Stimulated activated CD8-positive, alpha-beta memory T cell treated with anti-CD3 and anti-CD28 coated beads, Interleukin-4, amount 100 ng/mL, for 48 hours (primary cell): Measurements from ENCODE around the gene PTMA.
"Not testable (repeated sequence)": the region's sequence is repeated elsewhere in the genome, so short reads cannot be mapped to it uniquely, and the experiment has no call there.

Experiments used
- DNase-seq: peaks from one replicate; pipeline ENCODE4 v3.0.0-alpha.2; 2020

The PTMA gene

DNA sequence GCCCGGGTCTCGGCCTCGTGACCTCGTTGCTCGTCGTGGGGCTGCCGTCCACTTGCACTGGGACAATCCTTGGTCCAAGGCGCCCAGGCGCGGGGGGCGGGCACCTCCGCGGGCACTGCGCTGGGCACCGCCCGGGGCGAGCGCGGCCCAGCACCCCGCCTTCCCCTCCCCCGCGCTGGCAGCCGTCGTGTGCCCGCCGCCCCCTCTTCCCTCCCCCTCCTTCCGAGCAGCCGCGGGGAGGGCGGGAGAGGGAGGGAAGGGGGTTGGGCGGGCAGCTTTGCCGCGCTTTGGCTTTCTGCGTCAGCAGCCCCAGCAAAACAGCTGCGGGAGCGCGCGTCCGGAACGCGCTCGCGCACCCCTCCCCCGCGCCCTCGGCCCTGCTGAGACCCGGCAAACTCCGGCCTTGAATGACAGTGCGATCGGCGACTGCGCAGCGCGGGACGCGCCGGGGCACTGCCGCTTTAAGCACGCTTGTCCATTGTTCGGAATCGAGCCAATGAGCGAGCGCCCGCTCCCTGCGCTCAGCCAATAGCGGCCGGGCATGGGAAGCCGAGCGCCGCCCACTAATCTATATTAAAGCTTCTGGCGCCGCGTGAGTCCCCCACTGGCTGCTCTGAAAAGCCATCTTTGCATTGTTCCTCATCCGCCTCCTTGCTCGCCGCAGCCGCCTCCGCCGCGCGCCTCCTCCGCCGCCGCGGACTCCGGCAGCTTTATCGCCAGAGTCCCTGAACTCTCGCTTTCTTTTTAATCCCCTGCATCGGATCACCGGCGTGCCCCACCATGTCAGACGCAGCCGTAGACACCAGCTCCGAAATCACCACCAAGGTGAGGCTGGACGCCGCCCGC is at the start of gene PTMA:
Gene PTMA, plus strand, starts transcription at position 599 of the 846 bp plus-strand sequence. Its CDS starts 182 bp downstream, at position 781.
- peak; percentile 99 for DNase-seq

- DNase-seq = not testable (repeated sequence)
Observed at GRCh38 chr2:231660073-231660472, 48.3 kb upstream of the PTMA start.

GRCh38 chr2:231660860-231661259 is 47.5 kb upstream of the PTMA start:
- no peak for DNase-seq

GRCh38 chr2:231661422-231662027 is 46.8 kb upstream of the PTMA start:
- no peak for DNase-seq

GRCh38 chr2:231662028-231662810 is 46.1 kb upstream of the PTMA start:
- DNase-seq = peak; percentile 97

DNA sequence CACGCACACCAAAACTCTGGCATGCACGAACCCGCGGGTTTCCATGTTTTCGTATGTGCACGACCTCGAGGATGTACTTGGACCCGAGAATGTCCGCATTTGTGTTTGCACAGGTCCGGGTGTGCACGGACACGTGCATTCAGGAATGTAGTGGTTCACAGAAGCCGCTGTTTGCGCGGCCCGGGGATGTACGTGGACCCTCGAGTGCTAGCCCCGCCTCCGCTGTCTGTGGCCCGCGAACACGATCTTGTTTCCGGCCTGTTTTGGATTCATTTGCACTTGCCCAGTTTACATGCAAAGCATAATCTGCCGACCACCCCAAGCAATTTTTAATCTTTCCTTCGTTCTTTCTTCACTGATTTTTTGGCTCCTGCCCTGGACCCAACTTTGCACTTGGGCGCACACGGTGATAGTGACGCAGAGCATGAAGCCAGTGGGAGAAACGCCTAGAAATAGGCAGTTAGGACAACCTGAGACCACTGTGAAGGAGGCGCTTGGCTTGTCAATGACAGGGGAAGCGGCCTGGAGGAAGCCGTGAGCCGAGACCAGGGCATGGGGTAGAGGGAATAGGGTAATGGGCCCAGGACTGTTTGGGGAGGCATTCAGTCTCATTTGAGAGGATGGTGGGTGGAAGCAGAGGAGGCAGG is 45.4 kb upstream of the PTMA start:
- no peak for DNase-seq

DNA sequence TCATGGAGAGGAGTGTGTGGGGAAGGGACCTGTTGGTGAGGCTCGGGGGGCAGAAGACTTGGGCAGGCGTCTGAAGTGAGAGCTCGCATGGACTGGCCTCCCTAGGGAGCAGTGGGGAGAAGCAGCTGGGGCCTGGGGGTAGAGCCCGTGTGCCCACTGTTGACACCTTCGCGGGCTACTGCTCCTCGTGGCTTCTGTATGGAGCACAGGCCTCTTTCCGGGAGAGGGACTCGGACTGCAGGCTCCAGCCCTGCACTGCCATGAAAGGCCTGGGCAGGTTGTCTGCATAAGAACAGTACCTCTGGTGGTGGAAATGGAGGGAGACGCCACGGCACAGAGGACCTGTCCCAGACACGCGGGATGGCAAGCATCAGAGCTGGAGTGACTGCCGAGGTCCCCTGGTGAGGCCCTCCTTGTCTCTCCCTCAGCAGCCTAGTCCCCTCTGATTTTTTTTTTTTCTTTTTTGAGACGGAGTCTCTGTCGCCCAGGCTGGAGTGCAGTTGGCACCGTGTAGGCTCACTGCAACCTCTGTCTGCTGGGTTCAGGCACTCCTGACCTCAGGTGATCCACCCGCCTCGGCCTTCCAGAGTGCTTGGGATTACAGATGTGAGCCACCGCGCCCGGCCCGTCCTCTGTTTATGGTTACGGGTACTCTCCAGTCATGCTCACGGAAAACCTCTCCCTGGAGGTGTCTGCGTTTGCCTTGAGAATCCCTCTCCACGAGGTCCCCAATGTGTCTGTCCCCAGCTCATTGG is 44.7 kb upstream of the PTMA start:
- DNase-seq = no peak

- DNase-seq = no peak
Observed at GRCh38 chr2:231664727-231665126, 43.6 kb upstream of the PTMA start.

GRCh38 chr2:231665245-231666170 is 42.8 kb upstream of the PTMA start:
- DNase-seq = no peak

- no peak for DNase-seq
Observed at GRCh38 chr2:231666171-231667095, 41.9 kb upstream of the PTMA start.

GRCh38 chr2:231667096-231667427 is 41.3 kb upstream of the PTMA start:
- no peak for DNase-seq

DNA sequence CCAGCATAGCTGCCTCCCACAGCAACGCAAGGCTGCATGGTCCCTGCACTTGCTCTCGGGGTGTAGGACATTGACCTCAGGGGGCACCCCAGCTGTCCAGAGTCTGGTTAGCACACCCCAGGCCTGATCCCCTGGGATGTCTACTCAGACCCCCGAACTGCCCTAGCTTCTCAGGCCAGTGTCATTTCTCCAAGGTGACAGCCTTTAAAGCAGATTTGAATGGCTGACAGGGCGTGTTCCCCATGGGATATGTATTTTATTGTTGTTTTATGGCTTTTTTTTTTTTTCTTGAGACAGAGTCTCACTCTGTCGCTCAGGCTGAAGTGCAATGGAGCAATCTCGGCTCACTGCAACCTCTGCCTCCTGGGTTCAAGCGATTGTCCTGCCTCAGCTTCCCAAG is 40.8 kb upstream of the PTMA start:
- DNase-seq = no peak

DNA sequence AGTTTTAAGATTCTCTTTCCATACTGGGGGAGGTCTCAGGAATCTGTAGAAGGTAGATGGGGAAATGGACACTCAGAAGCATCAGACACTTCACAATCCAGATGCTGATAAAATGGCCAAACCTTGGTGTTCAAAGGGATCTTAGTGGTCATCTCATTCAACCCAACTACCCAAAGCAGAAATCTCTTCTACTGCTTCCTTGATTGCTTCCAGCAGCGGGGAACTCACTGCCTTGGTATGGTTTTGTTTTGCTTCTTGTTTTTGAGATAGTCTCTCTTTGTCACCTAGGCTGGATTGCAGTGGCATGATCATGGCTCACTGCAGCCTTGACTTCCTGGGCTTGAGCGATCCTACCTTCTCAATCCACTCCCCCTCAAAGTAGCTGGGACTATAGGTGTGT is 39.3 kb upstream of the PTMA start:
- DNase-seq = no peak

DNA sequence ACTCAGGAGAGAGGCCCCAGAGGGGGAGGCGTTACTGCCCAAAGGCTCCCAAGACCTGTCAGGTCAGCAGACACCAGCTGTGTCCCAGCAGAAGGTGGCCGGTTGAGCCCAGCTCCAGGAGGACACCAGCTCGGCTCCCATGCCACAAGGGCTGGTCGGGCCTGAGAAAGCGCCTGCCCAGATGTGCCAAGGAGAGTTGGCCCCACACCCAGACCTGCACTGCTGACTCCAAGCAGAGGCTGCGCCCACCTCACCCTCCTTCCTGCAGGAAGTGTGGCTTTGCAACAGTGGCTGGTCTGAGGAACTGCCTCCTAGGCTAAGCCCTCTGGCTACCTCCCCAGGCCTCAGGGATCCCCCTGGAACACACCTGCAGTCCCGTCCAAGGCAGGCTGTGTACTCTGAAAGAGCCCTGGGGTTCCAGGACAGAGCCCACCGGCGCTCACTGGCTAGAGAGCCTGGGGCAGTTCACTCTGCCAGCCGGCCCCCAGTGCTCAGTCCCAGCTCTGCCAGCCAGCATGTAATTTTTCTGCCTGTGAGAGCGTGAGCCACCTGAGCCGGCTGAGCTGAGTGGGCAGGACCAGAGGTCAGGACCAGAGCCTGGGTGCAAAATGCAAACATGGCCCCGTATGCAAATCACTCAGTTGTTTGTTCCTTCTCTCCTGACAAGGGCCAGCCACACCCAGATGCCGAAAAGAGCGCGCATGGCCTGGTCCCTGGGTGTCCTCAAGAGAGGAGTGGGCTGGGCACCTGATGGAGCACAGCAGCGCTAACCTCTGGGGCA is 36.9 kb upstream of the PTMA start:
- DNase-seq = no peak

DNA sequence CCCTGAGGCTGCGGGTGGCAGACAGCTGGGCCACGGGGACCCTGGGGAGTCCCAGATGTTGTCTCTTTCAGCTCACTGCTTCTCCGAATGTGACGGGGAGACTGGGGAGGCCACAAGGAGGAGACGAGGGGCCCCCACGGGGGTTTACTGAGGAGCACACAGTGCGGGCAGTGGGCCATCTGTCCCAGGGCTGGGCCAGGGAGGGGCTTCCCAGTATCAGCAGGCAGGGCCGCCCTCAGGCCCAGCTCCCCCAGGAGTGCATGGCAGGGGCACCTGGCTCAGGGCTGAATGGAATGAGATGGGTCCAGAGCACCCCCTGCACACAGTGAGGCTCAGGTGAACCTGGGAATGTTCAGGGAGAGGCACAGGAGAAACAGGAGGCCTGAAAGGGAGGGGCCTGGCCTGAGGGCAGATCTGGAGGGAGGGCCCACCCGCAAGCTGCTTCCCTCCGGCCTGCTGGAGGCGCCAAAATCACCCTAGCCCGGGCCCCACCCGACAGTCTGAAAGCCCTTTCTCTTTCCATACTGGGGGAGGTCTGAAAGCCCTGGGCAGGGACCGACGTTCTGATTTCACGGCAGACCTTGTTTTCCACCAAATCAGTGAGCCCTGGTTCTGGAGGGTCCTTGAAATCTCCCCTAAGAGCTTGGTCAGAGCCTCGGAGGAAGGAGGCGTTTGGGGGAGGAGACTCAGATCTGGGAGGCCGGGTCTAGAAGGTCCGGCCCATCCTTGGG is 35.5 kb upstream of the PTMA start:
- DNase-seq = peak; percentile 49

DNA sequence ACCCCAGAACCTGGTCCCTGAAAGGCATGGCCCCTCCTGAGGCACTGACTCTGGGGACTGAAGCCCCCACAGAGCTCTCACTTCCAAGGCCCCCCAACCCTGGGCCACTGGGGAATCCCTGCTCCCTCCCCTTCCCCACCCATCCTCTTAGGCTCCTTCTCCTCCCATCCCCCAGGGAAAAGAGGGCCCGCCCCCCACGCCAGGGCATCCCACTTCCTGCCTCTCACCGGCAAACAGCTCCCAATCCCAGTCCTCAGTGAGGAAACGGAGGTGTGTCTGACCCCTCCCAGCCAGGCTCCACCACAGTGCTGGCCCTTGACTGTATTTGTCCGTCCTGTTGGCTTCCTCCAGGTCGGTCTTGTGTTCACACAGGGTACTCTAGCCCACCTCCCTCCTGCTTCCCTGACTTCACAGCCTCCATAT is 35.0 kb upstream of the PTMA start:
- DNase-seq = no peak

DNA sequence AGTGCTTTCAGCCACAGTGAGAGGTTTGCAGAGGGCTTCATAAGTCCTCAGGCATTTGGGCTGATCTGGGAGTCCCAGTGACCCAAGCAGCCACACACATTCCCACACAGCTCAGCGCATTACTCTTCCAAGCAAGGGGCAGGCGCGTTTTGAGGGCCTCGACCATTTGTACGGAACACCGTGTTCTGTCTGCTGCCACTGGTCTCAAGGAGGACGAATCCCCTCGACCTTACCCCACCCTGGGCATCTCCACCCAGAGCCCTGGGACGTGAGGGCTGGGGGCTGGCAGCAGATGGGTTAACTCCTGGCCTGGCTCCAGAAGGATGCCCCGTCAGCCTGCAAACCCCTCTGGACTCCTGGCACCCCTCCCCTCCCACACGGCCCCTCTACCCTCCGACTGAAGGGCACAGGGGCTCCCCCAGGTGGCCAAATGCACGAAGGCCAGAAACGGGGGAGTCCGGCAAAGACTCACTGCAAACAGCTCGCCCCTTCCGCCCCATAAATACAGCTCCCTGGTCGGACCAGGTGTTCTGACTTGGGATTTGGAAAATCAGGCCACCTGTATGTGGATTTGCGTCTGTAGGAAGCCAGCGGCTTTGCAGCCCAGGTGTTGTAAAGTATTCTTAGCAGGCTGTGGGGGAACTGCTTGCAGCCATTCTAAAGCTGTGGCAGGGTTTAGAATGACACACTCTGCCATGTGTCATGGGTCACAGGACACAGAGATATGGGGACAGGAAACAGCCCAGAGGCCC is 33.6 kb upstream of the PTMA start:
- DNase-seq = peak; percentile 84

DNA sequence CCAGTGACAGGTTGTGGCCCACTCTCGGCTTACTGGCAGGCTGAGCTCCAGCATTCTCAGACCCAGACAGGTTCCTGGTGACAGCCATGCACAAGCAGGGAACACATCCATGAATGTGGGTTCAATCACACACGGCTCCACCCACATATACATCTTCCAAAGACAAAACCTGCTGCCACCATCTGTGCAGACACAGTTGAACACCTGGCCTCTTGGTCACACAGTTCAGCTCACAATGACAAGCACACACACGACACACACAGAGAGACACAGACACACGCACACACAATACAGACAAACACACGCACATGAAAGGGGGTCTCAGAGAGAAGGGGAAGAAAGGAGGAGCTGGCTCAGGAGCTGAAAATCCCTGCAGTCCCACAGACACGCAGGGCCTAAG is 32.1 kb upstream of the PTMA start:
- DNase-seq = no peak
